ENCODE results near the gene BRK1.
A peak's percentile ranks its signal among the peaks of the same experiment; 100 is the strongest.
"Not testable (repeated sequence)": the region's sequence is repeated elsewhere in the genome, so short reads cannot be mapped to it uniquely, and the experiment has no call there.

Gene BRK1

GRCh38 chr3:10145685-10146084 lies 30.2 kb downstream of the BRK1 start:
- no peak for DNase-seq

GRCh38 chr3:10149226-10149625 lies 33.8 kb downstream of the BRK1 start:
- no peak for DNase-seq

GRCh38 chr3:10150987-10151386 lies 35.5 kb downstream of the BRK1 start:
- DNase-seq: no peak

- no peak for DNase-seq
These were observed 39.1 kb downstream of the BRK1 start for GRCh38 chr3:10154335-10155122.

- DNase-seq: peak; percentile 40
These were observed 39.6 kb downstream of the BRK1 start for GRCh38 chr3:10155123-10155472.

- DNase-seq: no peak
These were observed 40.2 kb downstream of the BRK1 start for GRCh38 chr3:10155658-10156057.

GRCh38 chr3:10157031-10157430 lies 41.6 kb downstream of the BRK1 start:
- DNase-seq: no peak

GRCh38 chr3:10158555-10158954 lies 43.1 kb downstream of the BRK1 start:
- DNase-seq: not testable (repeated sequence)

GRCh38 chr3:10160346-10160745 lies 44.9 kb downstream of the BRK1 start:
- DNase-seq: no peak

- DNase-seq: no peak
These were observed 45.5 kb downstream of the BRK1 start for GRCh38 chr3:10160925-10161324.

- DNase-seq: no peak
These were observed 46.7 kb downstream of the BRK1 start for GRCh38 chr3:10162185-10162584.

- DNase-seq: not testable (repeated sequence)
These were observed 48.7 kb downstream of the BRK1 start for GRCh38 chr3:10164201-10164545.

- DNase-seq: no peak
These were observed 49.3 kb downstream of the BRK1 start, which contains the start of gene IRAK2 for GRCh38 chr3:10164546-10165393. Gene IRAK2, plus strand, starts transcription at chr3:10164919. Its CDS starts 36 bp downstream, at chr3:10164955.

- no peak for DNase-seq
These were observed 50.7 kb downstream of the BRK1 start for GRCh38 chr3:10166213-10166604.

- no peak for DNase-seq
These were observed 53.6 kb downstream of the BRK1 start for GRCh38 chr3:10169000-10169496.

- no peak for DNase-seq
These were observed 55.5 kb downstream of the BRK1 start for GRCh38 chr3:10170915-10171478.

GRCh38 chr3:10173095-10173925 lies 57.8 kb downstream of the BRK1 start:
- no peak for DNase-seq

GRCh38 chr3:10173926-10174435 lies 58.5 kb downstream of the BRK1 start:
- no peak for DNase-seq

GRCh38 chr3:10175334-10175733 lies 59.9 kb downstream of the BRK1 start:
- not testable (repeated sequence) for DNase-seq

- DNase-seq: not testable (repeated sequence)
These were observed 60.7 kb downstream of the BRK1 start for GRCh38 chr3:10176150-10176549.
